ENCODE measurements around the gene YEATS2.

DNA sequence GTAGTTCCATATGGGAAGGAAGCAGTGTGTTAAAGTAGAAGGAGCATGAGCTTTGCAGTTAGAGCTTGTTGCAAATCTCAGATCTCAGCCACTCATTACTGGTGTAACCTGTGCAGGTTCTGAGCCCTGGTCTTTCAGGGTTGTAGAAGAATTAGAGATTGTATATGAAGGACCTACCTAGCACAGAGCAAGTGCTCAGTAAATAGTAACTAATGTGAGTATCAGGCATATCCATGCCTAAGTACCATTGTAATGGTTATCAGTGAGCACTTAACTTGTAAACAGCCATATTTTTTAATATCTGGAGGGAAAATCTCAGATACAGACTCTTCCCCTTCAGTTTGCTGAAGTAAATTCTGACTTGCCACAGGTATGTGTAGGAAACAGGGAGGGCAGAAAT is 68.5 kb downstream of the YEATS2 start:
- TF ChIP-seq CTCF (IDR thresholded peaks at IDR 0.05) (no peak), ZFX (IDR thresholded peaks at IDR 0.05; ENCODE audit: borderline replicate concordance) (no peak)

Measured in 22Rv1 (cell line).